ENCODE measurements around the gene RUSF1.

RUSF1 gene

DNA sequence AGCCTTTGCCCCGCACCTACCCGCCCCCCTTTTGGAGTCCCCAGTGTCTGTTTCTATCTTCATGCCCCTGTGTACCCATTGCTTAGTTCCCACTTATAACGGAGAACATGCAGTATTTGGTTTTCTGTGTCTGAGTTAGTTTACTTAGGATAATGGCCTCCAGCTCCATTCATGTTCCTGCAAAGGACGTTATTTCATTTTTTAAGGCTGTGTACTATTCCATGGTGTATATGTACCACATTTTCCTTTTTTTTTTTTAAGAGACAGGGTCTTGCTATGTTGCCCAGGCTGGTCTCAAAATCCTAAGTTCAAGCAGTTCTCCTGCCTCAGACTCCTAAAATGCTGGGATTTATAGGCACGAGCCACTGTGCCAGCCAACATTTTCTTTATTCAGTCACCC is 40.3 kb downstream of the RUSF1 start:
- no peak for DNase-seq (ENCODE audit: low spot score)
- ChIA-PET POLR2A (ENCODE audit: low non-redundant PET) (no interaction called here), CTCF (interaction anchor here (0.6 kb wide), 1 partner anchor 21 kb away, joined by 4 read pairs; no protein-coding TSS in a partner anchor)
- TF ChIP-seq, protein P1, sequence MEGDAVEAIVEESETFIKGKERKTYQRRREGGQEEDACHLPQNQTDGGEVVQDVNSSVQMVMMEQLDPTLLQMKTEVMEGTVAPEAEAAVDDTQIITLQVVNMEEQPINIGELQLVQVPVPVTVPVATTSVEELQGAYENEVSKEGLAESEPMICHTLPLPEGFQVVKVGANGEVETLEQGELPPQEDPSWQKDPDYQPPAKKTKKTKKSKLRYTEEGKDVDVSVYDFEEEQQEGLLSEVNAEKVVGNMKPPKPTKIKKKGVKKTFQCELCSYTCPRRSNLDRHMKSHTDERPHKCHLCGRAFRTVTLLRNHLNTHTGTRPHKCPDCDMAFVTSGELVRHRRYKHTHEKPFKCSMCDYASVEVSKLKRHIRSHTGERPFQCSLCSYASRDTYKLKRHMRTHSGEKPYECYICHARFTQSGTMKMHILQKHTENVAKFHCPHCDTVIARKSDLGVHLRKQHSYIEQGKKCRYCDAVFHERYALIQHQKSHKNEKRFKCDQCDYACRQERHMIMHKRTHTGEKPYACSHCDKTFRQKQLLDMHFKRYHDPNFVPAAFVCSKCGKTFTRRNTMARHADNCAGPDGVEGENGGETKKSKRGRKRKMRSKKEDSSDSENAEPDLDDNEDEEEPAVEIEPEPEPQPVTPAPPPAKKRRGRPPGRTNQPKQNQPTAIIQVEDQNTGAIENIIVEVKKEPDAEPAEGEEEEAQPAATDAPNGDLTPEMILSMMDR (conservative IDR thresholded peaks at IDR 0.05; ENCODE audit: low read depth), result no peak
- no peak overlapping the region for H3K27ac ChIP-seq

DNA sequence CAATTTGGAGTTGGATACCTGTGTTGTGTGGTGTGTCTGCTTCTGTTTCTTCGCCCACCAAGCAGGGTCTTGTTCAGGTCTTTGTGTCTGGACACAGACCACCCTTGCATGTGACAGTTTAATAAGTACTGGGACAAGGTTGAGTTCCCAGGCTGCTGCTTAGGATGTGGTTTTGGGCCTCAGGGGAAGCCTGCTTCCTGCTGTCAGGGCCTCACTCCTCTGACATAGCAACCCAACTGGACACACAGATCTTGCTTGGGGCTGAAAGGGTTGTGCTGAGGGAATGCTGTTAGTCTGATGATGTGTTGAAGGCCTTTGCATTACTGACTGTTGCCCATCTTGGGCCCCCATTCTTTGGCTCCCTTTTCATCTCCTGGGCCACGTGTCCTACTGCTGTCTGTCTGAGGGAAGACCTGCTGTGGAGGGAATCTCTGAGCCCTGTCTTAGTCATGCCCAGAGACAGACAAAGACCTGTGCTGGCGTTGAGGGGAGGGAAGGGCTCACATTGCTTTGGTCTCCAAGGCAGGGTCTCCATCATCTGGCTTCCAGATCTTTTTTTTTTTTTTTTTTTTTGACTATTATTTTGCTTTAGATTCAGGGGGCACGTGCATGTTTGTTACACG is 40.9 kb downstream of the RUSF1 start:
- 0 out of 2 replicates have a peak overlapping the region, but pooled peaks have one; percentile 1 for H3K27ac ChIP-seq
- POLR2A ChIA-PET (ENCODE audit: low non-redundant PET), result no interaction called here
- CTCF ChIA-PET, result interaction anchor here (0.6 kb wide), 1 partner anchor 22 kb away, joined by 4 read pairs; no protein-coding TSS in a partner anchor
- TF ChIP-seq, protein P1 (conservative IDR thresholded peaks at IDR 0.05; ENCODE audit: low read depth), result no peak
- DNase-seq (ENCODE audit: low spot score), result no peak

DNA sequence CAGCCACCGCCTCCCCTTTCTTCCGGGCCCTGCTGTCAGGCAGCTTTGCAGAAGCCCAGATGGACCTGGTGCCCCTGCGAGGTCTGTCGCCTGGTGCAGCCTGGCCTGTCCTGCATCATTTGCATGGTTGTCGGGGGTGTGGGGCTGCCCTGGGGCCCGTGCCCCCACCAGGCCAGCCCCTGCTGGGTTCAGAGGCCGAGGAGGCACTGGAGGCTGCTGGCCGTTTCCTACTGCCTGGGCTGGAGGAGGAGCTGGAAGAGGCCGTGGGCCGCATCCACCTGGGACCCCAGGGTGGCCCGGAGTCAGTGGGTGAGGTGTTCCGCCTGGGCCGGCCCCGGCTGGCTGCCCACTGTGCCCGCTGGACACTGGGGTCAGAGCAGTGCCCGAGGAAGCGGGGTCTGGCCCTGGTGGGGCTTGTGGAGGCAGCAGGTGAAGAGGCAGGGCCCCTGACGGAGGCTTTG is 41.8 kb downstream of the RUSF1 start:
- TF ChIP-seq, protein P1 (conservative IDR thresholded peaks at IDR 0.05; ENCODE audit: low read depth), result no peak
- no peak for DNase-seq (ENCODE audit: low spot score)
- 0 out of 2 replicates have a peak overlapping the region, but pooled peaks have one; percentile 1 for H3K27ac ChIP-seq
- POLR2A ChIA-PET (ENCODE audit: low non-redundant PET), result no interaction called here
- CTCF ChIA-PET, result no interaction called here

DNA sequence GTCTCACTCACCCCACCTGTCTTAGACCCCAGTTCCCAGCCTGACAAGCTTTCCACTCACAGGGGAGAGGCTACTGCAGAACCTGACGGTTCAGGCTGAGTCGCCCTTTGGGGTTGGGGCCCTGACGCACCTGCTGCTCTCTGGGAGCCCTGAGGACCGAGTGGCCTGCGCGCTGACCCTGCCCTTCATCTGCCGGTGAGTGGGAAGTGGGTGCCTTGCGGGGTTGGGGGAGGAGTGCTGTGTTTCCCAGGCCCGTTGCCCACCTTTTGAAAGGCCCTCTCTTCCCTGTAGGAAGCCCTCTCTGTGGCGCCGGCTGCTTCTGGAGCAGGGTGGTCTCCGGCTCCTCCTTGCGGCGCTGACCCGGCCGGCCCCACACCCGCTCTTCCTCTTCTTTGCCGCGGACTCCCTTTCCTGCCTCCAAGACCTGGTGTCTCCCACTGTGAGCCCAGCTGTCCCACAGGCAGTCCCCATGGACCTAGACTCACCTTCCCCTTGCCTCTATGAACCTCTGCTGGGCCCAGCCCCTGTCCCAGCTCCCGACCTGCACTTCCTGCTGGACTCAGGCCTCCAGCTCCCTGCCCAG is 42.3 kb downstream of the RUSF1 start:
- DNase-seq (ENCODE audit: low spot score), result no peak
- ChIA-PET POLR2A (ENCODE audit: low non-redundant PET) (no interaction called here), CTCF (no interaction called here)
- H3K27ac ChIP-seq, result no peak overlapping the region
- TF ChIP-seq, protein P1 (conservative IDR thresholded peaks at IDR 0.05; ENCODE audit: low read depth), result no peak

DNA sequence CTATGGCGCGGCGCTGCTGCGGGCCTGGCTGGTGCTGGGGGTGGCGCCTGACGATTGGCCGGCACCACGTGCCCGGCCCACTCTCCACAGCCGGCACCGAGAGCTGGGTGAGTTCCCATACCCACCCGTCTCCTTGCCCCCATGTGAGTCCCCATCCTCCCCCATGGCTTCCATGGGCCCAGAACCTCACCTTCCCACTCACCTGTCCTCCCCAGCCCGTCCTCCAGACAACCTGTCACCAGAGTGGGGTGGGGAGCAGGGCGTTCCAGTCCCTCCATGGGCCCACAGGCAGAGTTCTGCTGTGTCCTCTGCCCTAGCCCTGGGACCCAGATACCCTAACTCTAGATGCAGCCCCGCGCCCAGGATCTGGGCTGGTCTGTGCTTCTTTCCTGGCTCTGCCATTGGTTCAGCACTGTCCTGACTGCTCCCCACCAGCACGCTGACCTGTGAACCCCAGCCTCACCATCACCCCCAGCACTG is 43.4 kb downstream of the RUSF1 start:
- TF ChIP-seq, protein P1 (conservative IDR thresholded peaks at IDR 0.05; ENCODE audit: low read depth), result no peak
- ChIA-PET CTCF (no interaction called here), POLR2A (ENCODE audit: low non-redundant PET) (no interaction called here)
- no peak for DNase-seq (ENCODE audit: low spot score)
- no peak overlapping the region for H3K27ac ChIP-seq

DNA sequence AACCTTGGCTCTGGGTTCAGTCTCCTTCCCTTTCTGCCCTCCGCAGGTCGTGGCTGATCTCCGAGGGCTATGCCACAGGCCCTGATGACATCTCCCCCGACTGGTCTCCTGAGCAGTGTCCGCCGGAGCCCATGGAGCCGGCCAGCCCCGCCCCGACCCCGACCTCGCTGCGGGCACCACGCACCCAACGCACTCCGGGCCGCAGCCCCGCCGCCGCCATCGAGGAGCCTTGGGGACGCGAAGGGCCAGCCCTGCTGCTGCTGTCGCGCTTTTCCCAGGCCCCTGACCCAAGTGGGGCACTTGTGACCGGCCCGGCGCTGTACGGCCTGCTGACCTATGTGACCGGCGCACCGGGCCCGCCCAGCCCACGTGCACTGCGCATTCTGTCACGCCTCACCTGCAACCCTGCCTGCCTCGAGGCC is 43.8 kb downstream of the RUSF1 start:
- no peak overlapping the region for H3K27ac ChIP-seq
- TF ChIP-seq, protein P1 (conservative IDR thresholded peaks at IDR 0.05; ENCODE audit: low read depth), result no peak
- POLR2A ChIA-PET (ENCODE audit: low non-redundant PET), result no interaction called here
- DNase-seq (ENCODE audit: low spot score), result no peak
- CTCF ChIA-PET, result no interaction called here

Measured in RWPE1 (cell line).